Measurements from ENCODE around the gene MCTP2.

The MCTP2 gene

DNA sequence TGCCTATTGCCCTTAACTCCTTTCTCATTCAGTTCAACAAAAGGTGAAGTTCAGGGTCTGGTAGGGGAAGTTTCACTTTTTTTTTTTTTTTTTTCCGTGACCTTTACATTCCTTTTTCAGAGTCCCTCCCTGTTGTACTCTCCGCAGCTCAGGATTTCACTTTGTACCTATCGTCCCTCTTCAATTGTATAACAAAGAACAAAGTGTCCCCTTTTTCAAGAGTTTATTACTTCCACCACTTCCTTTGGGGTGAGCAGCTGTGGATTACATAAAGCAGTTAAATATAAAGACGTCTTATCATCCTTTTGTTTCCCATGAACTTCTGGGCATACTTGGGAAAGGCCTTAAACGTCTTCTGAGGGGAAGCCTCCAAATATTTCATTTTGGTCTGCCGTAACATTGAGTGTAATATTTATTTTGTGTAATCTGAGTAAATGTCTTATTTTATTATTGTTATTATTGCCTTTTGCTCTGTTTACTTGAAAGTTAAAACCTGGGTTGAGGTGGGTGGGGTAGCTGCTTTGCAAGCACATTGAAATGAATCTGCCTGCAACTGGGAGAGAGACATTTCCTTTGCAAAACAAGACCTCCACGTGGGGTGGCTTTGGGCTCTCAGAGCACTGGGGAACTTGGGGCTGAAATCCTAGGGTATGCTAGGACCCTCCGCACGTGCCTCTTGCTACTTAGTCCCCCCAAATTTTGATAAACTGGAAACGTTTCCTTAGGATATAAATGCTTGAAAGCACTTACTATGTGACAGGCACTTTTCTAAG, 169.4 kb downstream of the MCTP2 start:
- no peak for DNase-seq

DNA sequence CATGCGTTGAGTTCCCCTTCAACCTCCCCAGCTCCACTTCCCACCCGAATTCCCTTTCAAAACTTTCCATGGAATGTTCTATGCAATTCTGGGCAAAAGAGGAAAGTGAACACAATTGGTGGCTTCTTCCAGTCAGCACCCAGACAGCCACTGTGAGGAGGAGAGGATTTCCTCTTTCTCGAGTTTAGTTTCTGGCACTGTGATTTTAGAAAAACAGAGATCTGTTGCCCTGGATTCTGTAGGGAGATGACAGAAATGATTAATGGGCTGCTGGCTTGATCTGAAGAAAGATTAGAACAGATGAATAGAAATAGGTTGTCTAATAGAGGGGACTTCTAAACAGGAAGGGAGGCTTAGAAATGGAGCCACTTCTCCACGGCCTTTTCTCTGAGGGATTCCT, 172.0 kb downstream of the MCTP2 start:
- DNase-seq, result no peak

DNA sequence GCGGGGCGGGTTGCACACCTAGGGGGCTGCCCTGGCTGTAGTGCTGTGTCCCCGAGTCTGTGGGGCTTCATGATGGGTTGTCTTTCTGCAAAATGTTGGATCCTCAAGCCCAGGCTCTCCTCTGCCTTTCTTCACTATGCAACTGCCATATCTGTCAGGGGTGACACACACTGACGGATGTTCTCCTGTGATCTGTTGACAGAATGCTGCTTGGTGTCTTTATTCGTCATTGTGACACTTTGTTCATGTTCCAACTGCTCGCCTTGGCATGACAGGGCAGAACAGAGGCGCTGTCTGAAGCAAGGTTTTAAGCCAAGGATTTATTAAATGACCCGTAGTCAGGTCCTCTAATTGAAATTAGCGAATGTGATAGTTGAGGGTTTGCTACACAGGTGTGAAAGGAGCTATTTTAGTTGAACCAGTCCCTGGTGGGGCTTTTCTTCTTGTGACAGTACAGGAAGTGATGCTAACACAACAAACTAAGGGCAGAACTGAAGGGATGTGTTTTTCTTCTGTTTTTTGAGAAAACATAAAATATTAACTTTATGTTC, 173.4 kb downstream of the MCTP2 start:
- no peak for DNase-seq

DNA sequence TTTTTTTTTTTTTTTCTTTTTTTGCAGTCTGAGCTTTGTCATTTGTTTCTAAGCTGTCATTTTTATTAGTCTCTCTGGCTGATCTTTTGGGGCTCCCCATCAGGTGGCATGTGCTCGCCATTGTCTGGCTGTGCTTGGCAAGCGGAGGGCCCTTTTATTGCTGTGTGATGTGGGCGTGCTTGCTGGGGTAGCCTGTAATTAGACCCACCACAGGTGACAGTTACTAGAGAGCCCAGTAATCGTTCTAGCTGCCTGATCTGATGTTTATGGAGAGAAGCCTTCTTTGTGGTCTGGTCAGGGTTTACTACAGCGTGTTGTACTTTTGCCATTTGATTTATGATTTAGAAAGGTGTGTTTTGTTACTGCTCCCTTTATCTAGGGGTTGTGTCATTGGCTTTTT, 179.9 kb downstream of the MCTP2 start:
- no peak for DNase-seq

DNA sequence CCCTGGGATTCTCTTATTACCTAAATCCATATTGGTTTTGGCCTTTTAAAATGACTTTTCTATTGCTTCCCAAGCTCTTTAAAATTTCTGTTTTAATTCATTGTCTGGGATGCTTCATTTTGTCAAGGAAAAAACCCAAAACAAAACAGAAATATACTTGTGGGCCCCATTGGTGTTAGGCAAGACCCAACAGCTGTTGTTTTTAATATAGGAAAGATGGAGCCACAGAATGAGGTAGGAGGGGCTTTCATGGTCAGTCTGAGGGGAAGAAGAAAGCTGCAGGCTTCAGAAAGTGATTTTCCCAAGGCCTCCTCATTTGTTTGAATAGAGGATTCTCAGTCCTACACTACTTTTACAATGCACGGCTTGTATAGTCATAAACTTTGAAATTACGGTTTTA, 180.5 kb downstream of the MCTP2 start:
- no peak for DNase-seq

DNA sequence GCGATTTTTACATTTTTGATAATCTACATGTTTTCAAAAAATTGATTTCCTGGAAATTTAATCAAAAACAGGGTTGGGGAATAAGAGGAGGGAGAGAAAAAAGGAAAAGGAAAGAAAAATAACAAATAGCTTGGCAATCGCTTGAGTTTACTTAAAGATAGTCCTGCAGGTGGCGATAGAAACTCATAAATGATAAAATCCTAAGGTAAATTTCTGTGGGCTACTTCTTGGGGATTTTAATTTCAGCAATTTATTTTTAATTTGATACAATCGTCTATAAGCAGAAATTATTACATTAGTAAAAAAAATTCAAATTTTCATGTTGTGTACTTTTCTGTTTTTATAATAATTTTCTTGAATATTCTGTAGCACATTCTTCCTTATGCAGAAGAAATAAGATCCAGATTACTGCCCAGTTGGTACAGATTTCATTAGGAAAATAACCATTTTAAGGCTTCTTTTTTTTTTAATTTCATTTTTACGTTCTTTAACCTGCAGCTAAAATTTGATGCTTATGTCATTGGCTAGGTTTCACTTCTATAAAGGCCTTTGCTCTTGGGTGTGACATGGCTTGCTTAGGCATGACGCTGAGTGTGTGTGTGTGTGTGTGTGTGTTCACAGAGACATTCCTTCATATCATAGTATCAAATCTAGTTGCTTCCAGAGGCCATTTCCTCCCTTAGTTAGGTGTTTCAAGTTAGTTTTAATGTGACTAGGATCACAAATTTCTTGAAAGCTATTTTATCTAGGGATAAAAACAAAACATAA, 181.8 kb downstream of the MCTP2 start:
- DNase-seq, result no peak

DNA sequence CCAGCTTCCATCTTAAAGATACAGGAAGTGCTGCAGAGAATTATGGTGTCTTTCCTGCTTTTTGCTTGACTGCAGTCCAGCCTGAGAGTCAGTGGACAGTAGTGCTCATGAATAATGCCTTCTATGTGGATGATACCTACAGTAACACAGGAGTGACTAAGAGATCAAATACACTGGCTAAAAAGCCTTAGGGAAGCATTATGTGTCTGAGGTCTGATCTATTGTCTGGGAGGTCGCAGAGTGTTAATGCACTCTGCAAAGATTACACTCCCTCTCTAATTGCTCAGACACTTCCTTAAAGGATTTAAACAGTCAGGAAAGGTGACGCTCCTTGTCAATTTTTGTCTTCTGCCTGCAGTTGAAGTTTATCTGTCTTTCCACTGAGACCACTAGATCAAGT, 183.6 kb downstream of the MCTP2 start:
- no peak for DNase-seq

DNA sequence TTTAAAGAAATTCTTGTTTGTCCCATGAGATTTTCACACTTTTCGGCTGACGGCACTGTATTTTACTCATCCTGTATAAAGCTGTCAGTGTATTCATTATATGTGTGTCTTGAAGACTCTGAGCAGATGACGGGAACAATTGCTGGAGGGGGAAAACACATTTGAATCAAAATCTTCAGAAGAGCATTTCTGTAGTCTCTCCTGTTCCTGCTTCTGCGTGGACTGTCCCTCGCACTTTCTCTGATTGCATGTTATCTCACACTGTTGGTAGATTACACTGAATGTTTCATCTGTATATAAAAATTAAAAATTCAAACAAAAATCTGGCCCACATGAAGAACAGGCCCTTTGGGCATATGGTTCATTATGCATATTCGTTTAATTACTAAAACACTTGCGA, 184.9 kb downstream of the MCTP2 start:
- no peak for DNase-seq

DNA sequence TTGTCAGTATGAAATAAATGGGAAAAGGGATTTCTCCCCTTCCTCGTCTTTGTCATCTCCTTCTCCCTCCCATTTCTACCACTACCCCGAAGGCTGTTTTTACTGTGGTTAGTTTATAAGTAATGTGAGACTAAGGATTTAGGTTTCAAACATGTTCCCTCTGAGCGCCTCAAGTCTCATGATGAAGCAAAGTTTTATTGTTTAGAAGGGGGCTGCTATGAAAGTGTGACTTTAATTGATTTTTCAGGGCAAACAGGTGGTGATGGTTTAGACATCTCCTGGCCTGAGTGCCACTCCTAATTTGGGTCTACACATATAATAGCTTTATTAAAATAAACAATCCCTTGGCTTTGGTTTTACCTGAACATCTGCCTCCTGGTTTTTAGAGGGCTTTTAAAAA, 185.5 kb downstream of the MCTP2 start:
- DNase-seq, result no peak

DNA sequence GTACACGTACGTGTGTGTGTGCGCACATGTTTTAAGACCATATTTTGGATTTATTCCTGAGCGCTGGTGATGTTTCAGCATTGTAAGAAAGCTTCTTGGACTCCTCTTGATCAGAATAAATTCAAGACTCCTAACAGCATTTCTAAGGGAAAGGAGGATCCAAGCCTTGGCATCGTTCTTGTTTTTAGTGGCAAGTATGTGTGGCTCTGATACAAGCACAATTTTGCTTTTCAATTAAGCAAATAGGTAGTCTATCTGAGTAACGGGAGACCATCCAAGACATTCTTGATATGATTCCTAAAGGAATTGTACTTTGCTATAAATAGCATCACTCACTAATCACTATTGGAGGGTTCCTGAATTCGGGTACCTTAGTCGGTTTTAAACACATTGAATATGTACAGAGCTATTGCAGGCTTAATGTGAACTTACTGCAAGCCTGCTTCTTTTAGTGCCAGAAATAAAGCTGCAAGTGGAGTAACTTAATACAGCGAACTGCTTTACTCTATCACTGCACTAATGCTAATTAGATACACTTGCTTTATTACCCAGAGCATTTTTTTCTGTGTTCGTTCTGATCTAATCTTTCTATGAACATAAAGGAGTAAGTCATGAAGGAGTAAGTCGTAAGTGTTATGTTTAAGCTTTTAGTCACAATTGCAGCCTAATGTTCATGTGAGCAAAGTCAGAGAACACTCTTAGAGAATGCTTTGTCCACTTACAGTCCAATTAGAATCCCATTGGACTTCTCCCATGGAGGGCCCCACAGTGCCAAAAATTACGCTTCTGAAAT, 186.3 kb downstream of the MCTP2 start:
- no peak for DNase-seq

DNA sequence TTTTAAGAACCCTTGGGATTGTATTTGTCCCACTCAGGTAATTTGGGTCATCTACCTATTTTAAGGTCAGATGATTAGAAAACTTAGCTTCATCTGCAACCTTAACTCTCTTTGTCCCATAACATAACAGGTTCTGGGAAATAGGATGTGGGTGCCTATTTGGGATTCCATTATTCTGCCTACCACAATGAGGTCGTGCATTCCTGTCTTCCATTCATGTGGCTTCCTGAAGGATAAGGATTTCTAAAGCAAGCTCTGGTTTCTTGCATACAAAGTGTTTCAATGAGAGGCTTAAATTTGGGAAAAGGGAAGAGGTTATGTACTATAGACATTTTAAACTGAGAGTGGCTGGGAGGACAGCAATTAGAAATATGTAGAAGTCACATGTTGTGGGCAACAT, 190.3 kb downstream of the MCTP2 start:
- no peak for DNase-seq

DNA sequence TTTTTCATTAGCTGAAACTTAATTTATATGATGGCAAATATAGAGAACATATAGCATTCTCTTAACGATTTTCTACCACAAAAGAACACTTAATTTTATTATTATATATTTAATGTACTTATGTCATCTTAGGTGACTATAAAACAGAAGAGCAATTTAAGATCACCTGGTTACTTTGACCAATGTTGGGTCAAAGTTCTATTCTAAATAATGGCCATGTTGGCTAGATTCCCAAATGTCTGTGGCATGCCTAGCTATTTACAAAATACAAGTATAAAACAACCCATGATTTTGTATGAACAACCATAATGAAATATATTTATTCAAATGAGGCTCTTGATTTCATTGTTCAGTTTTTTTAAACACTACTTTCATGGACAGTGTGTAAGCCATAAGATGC, 200.9 kb downstream of the MCTP2 start:
- no peak for DNase-seq

DNA sequence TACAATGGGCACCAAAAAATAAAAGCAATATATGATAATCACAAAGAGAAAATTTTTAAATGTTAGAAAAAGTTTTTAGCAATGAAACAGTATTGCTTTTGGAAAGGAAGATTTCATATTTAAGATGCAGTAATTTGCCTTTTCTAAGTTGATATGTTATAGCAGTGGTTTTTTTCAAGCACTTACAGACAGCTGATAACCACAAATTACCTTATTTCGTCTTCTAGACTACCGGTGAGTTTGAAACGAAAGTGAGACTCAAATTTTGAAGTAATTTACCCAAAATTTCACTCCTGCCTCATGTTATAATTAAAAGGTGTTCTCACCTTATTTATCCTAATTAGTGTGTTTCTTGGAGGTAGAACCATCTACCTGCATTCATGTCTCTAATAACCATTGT, 207.8 kb downstream of the MCTP2 start:
- DNase-seq, result no peak

DNA sequence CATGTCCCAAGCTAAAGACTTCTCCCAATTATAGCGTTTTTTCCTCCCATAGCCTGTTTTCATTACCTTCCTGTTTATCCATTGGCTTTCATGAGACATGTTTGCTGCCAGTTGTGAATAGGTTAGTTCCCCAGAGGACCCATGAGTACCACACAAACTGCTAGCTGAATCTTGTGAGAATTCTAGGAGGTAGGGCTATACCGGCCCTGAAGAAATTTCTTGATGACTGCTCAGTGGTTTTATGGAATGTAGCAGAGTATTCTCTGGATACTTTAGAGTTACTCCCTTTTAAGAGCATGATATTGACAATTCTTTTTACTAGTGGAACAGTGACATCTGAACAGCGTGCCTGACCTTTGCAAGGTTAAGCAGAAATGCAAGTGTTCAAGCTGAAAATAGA, 210.4 kb downstream of the MCTP2 start:
- no peak for DNase-seq

DNA sequence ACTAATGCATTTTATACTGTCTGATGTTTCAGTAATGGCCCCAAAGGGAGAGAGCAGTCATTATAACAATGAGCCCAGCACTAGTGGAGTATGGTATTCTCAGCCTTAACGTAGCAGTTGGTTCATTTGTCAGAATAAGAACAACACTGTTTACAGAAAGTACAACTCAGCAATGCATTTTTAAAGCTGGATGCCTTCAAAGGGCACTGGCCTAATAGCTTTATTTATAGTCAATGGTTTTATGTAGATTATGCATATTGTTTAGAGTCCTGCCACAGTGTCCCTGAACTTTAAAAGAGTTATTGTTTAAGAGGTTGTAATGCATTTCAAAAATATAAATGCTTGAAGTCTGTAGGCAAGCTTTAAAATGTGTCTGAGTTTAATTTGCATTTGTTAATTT, 211.1 kb downstream of the MCTP2 start:
- no peak for DNase-seq

DNA sequence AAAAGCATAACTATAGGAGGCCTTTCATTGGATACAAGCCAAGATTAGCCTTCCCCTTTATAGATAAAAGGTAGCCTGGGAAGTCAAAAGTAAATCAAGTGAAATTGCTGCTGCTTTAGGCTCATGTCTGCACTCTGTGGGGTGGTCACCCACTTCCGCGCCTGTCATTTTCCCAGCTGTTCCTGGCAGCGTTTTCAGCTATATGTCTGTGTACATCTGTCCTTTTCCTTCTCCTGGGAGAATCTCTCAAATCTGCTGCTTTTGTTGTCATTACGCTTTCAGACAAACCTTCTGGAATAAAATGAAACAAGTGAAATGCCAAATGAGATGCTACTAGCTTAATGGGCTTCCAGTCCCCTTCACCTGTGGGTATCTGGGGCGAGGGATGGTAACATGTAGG, 211.8 kb downstream of the MCTP2 start:
- no peak for DNase-seq

DNA sequence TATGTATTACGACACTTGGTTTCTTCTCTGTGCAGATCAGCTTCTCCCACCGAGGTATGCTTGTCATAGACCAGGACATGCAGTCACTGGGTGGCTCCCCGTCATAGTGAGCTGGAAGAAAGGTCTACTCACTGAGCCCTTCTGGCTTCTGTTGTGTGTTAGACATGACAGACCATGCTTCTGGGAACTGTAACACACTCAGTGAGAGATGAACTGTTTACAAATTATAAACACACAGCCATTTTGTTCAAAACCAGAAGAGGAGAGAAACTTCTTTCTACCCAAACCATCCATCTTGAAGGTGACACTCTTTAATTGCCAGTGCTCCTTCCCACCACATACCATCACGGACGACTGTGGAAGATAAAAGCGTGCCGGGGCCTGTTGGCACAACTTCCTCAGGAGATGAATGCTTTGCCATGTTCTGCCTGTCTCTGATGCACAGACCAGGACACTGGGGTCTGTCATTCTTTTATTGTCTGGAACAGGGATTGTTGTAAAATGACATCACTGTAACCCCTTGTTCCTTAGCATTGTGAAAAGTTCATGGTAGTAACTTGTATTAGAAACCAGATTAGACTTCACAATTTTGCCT, 214.3 kb downstream of the MCTP2 start:
- no peak for DNase-seq

DNA sequence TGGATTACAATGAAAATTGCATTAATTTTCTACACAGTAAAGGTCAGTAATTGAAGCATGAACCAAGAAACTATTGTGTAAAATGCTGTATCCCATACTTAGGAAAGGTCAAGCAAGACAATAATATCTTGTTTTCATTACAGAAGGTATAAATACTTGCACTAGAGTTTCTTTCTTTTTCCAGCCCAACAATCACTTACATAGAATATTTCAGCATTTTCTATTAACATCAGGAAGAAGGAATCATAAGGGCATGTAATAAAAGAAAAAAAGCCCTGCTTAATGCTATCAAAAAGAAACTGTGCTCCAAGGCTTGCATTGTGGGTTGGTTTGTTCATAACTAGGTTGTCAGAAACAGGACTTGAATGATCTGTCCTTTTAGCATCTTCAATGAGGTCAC, 215.1 kb downstream of the MCTP2 start:
- DNase-seq, result no peak

DNA sequence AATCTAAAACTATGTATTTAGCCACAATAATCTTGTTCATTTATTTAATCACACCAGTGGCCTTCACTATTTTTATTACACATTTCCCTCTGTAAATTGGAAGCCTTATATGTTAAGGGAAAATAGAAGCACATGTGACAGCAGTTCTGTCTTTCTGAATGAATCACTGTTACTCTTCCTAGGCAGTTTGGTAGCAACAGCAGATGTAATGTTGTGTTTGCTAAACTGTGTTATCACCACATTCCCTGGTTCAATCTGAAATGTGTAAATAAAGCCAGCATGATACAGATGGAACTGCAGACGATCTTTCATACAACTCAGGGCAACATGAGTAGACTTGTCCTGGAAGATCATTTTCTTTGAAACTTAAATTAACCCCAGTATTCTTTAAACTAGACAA, 220.1 kb downstream of the MCTP2 start:
- no peak for DNase-seq

DNA sequence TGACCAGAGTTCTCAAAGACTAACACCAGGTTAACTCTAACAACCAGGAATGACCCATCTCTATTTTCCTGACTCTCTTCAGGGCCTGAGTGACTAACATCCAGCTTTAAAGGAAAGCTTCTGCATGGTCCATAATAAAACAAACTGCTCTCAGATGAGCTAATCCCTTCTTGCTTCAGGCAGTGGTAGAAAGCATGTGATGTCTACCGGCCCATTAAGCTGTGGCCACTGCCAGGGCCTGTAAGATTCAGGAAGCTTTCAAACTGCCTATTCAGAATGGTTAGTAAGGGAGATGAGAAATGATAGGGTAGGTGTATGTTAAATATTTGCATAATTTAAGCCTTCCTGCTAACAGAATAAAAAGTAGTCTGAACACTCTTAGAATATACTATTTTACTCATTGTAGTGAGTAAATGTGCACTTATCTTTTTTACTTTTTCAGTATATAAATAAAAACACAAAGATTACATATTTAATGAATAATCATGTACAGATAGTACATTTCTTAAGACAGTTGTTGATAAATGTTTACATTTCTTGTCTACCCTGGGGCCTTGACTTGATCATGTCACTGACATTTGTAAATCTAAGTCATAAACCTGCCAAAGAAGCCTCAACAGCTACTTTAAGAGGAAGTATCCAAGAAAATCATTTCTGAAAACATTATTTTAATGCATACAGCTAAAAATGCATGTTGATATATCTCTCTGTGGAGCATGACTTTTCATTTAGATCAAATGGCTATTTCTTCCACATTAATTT, 222.0 kb downstream of the MCTP2 start:
- no peak for DNase-seq

DNA sequence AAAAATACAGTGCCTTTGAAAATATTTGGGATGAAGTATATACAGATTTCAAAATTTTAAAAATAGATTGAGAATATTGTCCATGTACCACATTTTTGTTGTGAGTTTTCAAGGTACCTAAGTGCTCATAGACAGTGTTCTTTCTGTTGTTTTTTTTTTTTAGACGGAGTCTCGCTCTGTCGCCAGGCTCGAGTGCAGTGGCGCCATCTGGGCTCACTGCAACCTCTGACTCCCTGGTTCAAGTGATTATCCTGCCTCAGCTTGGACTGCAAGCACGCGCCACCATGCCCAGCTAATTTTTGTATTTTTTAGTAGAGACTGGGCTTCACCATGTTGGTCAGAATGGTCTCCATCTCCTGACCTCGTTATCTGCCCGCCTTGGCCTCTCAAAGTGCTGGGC, 223.9 kb downstream of the MCTP2 start:
- no peak for DNase-seq

DNA sequence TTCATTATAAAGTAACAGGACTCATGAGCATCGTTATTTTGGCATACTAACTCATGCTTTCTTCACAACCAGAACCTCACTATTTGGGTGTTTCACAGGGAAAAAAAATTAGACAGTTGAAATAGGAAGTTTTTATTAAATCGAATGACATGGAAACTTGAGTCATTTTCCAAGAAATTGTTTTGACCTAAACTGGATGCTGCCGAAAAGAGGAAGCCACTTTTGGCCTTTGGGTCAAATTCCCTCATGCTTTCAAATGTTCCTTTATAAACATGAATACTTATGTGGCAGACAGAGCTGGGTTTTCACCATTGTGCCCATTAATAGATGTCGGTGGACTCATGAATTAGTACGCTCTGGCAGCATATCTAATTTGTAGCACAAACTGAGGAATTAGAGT, 224.9 kb downstream of the MCTP2 start:
- no peak for DNase-seq
